K562 (cell line): Measurements from ENCODE around the gene PRR5.

Experiments
- ARHGAP35 ChIP-seq: fragments of 450-650 bp; IDR thresholded peaks from 2 replicates; pipeline ENCODE4 v1.6.1; 2018; ENCODE audit not compliant: partially characterized antibody
- CTCF ChIP-seq, 3 experiments: IDR thresholded peaks in 2 of 3; conservative IDR thresholded peaks in 1 of 3; 2 replicates each; pipeline ENCODE4 v1.5.1; 2011 to 2012; ENCODE audit warnings: low read length in 3 of 3, mild to moderate bottlenecking in 3 of 3, control low read depth in 2 of 3, improper control_type of control experiment in 1 of 3, inconsistent platforms in 1 of 3, low read depth in 1 of 3, mixed read lengths in 1 of 3, moderate library complexity in 1 of 3; ENCODE audit not compliant: insufficient read depth in 2 of 3
- GABPA ChIP-seq: fragments of 200-800 bp; sonication (Bioruptor generic); conservative IDR thresholded peaks from 2 replicates; pipeline ENCODE4 v1.6.1; 2016; ENCODE audit warnings: low read depth, missing genetic modification characterization, missing compliant biosample characterization
- IRF9 ChIP-seq: fragments of 450-650 bp; IDR thresholded peaks from 2 replicates; pipeline ENCODE4 v1.6.1; 2016; ENCODE audit warnings: missing biosample characterization, missing genetic modification characterization
- NFIC ChIP-seq: fragments of 450-650 bp; IDR thresholded peaks from 2 replicates; pipeline ENCODE4 v1.6.1; 2017; ENCODE audit warnings: mild to moderate bottlenecking, inconsistent platforms
- PCBP2 ChIP-seq: fragments of 200-400 bp; formaldehyde crosslinking; IDR thresholded peaks from 2 replicates; pipeline ENCODE4 v1.6.1; 2018; ENCODE audit warnings: low read length, low read depth, mild to moderate bottlenecking, moderate library complexity; ENCODE audit not compliant: poor library complexity, severe bottlenecking
- POLR2AphosphoS5 ChIP-seq: IDR thresholded peaks from 2 replicates; pipeline ENCODE4 v1.6.1; 2011; ENCODE audit warnings: mild to moderate bottlenecking, low read depth, low read length, moderate library complexity; ENCODE audit not compliant: control insufficient read depth, insufficient read depth
- POLR2H ChIP-seq: IDR thresholded peaks from 2 replicates; pipeline ENCODE4 v1.6.1; 2016; ENCODE audit warnings: missing genetic modification characterization, low read depth, mild to moderate bottlenecking, control low read depth, missing compliant biosample characterization, moderate library complexity
- ZNF175 ChIP-seq: fragments of 200-800 bp; sonication (Bioruptor generic); IDR thresholded peaks from 2 replicates; pipeline ENCODE4 v1.6.1; 2016; ENCODE audit warnings: low read depth, mild to moderate bottlenecking, missing genetic modification characterization, missing compliant biosample characterization
- ZNF311 ChIP-seq: fragments of 250-450 bp; sonication (Bioruptor Pico); IDR thresholded peaks from 2 replicates; pipeline ENCODE4 v1.4.0; 2020; ENCODE audit warnings: mild to moderate bottlenecking, moderate library complexity
- TF ChIP-seq, protein P1 (sequence below): sonication (generic); formaldehyde crosslinking; IDR thresholded peaks from 2 replicates; pipeline ENCODE4 v1.5.0; 2020; ENCODE audit warnings: missing genetic modification reagents
- TF ChIP-seq, protein P2 (sequence below): IDR thresholded peaks from 2 replicates; pipeline ENCODE4 v1.6.1; 2012; ENCODE audit warnings: low read depth, low read length, improper control_type of control experiment, borderline replicate concordance

DNA sequence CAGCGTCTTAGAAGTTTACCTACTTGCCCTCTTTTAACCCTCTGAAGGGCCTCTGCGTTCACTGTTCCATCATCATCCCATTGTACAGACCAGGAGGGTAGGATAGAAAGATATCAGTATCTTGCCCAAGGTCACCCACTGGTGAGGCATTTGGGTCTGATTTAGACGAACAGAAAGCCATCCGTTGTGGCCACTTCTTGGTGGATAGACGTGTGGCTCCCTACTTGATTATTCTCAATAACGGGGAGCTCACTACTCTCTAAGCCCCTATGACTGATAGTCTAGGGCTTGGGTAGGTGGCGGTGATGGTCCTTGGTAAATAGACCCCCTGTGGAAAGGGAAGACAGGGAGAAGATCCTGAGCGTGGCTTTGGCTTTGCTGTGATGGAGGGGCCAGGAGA is 28.6 kb upstream of the PRR5 start:
- TF ChIP-seq ZNF175 (CRISPR knock-in tag): no peak
- no peak for TF ChIP-seq PCBP2
- no peak for TF ChIP-seq NFIC
- TF ChIP-seq CTCF (IDR thresholded peaks at IDR 0.05 in 2 of 3, conservative IDR thresholded peaks at IDR 0.05 in 1 of 3; ENCODE audit: insufficient read depth in 2 of 3, low read depth in 1 of 3, low read length in 3 of 3): no peak
- no peak for TF ChIP-seq GABPA (tag)
- no peak for TF ChIP-seq POLR2H (tag)
- no peak for TF ChIP-seq ZNF311
- no peak for TF ChIP-seq IRF9 (tag)
- TF ChIP-seq POLR2AphosphoS5: no peak
- TF ChIP-seq, protein P1, sequence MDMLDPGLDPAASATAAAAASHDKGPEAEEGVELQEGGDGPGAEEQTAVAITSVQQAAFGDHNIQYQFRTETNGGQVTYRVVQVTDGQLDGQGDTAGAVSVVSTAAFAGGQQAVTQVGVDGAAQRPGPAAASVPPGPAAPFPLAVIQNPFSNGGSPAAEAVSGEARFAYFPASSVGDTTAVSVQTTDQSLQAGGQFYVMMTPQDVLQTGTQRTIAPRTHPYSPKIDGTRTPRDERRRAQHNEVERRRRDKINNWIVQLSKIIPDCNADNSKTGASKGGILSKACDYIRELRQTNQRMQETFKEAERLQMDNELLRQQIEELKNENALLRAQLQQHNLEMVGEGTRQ (CRISPR knock-in tag): no peak
- TF ChIP-seq, protein P2, sequence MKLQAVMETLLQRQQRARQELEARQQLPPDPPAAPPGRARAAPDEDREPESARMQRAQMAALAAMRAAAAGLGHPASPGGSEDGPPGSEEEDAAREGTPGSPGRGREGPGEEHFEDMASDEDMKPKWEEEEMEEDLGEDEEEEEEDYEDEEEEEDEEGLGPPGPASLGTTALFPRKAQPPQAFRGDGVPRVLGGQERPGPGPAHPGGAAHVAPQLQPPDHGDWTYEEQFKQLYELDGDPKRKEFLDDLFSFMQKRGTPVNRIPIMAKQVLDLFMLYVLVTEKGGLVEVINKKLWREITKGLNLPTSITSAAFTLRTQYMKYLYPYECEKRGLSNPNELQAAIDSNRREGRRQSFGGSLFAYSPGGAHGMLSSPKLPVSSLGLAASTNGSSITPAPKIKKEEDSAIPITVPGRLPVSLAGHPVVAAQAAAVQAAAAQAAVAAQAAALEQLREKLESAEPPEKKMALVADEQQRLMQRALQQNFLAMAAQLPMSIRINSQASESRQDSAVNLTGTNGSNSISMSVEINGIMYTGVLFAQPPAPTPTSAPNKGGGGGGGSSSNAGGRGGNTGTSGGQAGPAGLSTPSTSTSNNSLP: no peak
- TF ChIP-seq ARHGAP35: no peak
